ENCODE data around the gene TRPT1. TPM values are rescaled to one million over a fixed set of nuclear protein-coding genes. Genes with fewer than 3 reads are reported as not detected.

Gene TRPT1
- total and polyA plus RNA-seq, 2 donors from 2014 or later, result 39.2 to 103 TPM

DNA sequence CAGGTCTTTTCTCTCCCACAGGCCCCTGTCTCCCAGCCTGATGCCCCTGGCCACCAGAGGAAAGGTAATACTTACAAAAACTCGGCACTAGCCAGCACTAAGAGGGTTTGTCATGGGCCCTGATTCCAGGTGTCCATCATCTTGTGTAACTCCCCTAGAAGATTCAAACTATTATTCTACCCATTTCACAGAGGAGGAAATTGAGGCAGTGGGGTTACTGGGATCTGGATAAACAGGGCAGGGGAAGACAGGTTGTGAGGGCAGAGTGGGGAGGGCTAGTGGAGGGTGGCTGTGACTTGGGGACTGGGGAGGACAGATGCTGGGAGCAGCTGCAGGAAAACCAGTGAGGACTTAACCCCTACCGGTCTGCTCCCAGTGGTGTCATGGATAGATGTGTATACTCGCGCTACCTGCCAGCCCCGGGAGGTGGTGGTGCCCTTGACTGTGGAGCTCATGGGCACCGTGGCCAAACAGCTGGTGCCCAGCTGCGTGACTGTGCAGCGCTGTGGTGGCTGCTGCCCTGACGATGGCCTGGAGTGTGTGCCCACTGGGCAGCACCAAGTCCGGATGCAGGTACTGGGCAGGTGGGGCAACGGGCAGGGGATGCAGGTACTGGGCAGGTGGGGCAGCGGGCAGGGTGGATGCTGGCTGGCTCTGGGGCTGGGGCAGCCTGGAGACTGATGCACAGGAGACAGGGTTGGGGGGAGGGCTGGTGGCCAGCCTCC, 9.6 kb upstream of the TRPT1 start:
- TF ChIP-seq, protein P1, sequence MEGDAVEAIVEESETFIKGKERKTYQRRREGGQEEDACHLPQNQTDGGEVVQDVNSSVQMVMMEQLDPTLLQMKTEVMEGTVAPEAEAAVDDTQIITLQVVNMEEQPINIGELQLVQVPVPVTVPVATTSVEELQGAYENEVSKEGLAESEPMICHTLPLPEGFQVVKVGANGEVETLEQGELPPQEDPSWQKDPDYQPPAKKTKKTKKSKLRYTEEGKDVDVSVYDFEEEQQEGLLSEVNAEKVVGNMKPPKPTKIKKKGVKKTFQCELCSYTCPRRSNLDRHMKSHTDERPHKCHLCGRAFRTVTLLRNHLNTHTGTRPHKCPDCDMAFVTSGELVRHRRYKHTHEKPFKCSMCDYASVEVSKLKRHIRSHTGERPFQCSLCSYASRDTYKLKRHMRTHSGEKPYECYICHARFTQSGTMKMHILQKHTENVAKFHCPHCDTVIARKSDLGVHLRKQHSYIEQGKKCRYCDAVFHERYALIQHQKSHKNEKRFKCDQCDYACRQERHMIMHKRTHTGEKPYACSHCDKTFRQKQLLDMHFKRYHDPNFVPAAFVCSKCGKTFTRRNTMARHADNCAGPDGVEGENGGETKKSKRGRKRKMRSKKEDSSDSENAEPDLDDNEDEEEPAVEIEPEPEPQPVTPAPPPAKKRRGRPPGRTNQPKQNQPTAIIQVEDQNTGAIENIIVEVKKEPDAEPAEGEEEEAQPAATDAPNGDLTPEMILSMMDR (IDR thresholded peaks at IDR 0.05; ENCODE audit: borderline replicate concordance, extremely low read depth, insufficient read depth), result no peak
- H3K4me1 ChIP-seq (ENCODE audit: control insufficient read depth in 2 of 3, insufficient read depth in 2 of 3, low read depth in 1 of 3, low read length in 3 of 3), result peaks cover 0 to 40% (median 33%) of the 10 kb centered on the region in 3 donors
- H3K36me3 ChIP-seq (ENCODE audit: control insufficient read depth in 2 of 3, insufficient read depth in 3 of 3, low read length in 3 of 3), result peaks cover 0 to 9% (median 8%) of the 10 kb centered on the region in 3 donors
- H3K4me3 ChIP-seq (ENCODE audit: low read length in 3 of 3), result peak overlapping the region; percentile 37 to 70 (median 44)
- FAIRE-seq (no peak), DNase-seq (peak in 1 of 5 donors; percentile 85)
- no peaks in the 10 kb centered on the region for H3K9me3 ChIP-seq (ENCODE audit: control insufficient read depth in 2 of 3, insufficient read depth in 1 of 3, low read length in 3 of 3)
- H3K27me3 ChIP-seq (ENCODE audit: control insufficient read depth, insufficient read depth, low read length), result no peaks in the 10 kb centered on the region
- intact Hi-C loops (cut with DNase I), result no loop called here
- peak overlapping the region in 2 of 3 donors; percentile 4 to 30 for H3K9ac ChIP-seq (ENCODE audit: low read length in 3 of 3)
- peak overlapping the region in 1 of 2 donors; percentile 86 for H3K27ac ChIP-seq (ENCODE audit: low read depth in 2 of 2, low read length in 2 of 2)

DNA sequence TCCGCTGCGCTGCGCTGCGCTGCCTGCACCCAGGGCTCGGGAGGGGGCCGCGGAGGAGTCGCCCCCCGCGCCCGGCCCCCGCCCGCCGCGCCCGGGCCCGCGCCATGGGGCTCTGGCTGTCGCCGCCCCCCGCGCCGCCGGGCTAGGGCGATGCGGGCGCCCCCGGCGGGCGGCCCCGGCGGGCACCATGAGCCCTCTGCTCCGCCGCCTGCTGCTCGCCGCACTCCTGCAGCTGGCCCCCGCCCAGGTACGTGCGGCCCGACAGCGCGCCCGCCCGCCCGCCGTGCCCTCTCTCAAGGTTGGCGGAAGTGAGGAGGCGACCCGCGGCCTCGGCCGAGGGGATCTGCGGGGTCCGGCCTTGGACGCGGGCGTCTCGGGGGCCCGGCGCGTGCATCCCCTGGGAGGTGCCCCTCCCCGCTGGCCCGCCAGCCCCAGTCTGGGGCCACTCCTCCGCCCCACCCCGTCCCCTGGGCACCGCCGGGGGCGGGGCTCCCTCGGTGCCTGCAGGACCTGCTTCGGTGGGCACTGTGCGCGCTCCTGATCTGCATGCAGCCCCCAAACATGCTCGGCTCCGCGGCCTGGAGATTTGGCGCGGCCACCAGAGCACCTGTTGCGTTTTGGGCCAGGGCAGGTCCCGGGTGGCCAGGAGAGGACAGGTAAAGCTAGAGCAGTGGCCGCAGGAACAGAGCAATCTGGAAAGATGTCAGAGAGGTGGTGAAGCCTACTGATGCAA, 8.8 kb upstream of the TRPT1 start:
- H3K9ac ChIP-seq (ENCODE audit: low read length in 3 of 3), result peak overlapping the region in 2 of 3 donors; percentile 4 to 30
- TF ChIP-seq, protein P1 (IDR thresholded peaks at IDR 0.05; ENCODE audit: borderline replicate concordance, extremely low read depth, insufficient read depth), result no peak
- DNase-seq, result peak in 4 of 5 donors; percentile 66 to 84 (median 74)
- intact Hi-C loops (cut with DNase I), result no loop called here
- H3K27me3 ChIP-seq (ENCODE audit: control insufficient read depth, insufficient read depth, low read length), result no peaks in the 10 kb centered on the region
- H3K4me3 ChIP-seq (ENCODE audit: low read length in 3 of 3), result peak overlapping the region; percentile 37 to 70 (median 44)
- peaks cover 0 to 9% (median 8%) of the 10 kb centered on the region in 3 donors for H3K36me3 ChIP-seq (ENCODE audit: control insufficient read depth in 2 of 3, insufficient read depth in 3 of 3, low read length in 3 of 3)
- H3K27ac ChIP-seq (ENCODE audit: low read depth in 2 of 2, low read length in 2 of 2), result peak overlapping the region; percentile 86
- H3K9me3 ChIP-seq (ENCODE audit: control insufficient read depth in 2 of 3, insufficient read depth in 1 of 3, low read length in 3 of 3), result no peaks in the 10 kb centered on the region
- peaks cover 0 to 32% (median 25%) of the 10 kb centered on the region in 3 donors for H3K4me1 ChIP-seq (ENCODE audit: control insufficient read depth in 2 of 3, insufficient read depth in 2 of 3, low read depth in 1 of 3, low read length in 3 of 3)
- no peak for FAIRE-seq

DNA sequence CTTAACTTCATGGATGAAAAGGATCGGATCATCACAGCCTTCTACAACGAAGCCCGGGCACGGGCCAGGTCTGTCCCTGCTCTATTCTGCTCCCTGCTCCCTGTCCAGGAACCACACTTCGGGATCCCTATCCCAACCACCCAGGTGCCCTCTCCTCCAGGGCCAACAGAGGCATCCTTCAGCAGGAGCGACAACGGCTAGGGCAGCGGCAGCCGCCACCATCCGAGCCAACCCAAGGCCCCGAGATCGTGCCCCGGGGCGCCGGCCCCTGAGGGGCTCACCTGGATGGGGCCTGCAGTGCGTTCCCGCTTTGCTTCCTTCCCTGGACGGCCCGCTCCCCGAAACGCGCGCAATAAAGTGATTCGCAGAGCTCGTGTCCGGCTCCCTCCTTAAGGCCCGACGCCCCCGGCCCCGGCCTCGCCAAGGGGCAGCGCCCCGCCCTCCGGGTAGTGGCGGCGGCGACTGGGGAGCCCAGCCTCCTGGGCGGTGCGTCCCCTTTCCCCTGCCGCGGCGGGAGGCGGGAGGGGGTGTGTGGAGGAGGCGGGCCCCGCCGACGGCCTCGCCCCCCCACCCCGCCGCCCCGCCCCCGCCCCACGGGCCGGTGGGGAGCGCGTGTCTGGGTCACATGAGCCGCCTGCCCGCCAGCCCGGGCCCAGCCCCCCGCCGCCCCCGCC, 8.1 kb upstream of the TRPT1 start, which contains the start of gene VEGFB:
TSS of gene VEGFB (plus strand) at position 672 of the 674 bp plus-strand sequence. CDS start 250 bp downstream, outside the sequence.
- no peaks in the 10 kb centered on the region for H3K27me3 ChIP-seq (ENCODE audit: control insufficient read depth, insufficient read depth, low read length)
- peak within 1 kb of the TSS; percentile 56 to 70 (median 62) for H3K4me3 ChIP-seq (ENCODE audit: low read length in 3 of 3)
- peaks cover 0 to 35% (median 31%) of the 10 kb centered on the region in 3 donors for H3K4me1 ChIP-seq (ENCODE audit: control insufficient read depth in 2 of 3, insufficient read depth in 2 of 3, low read depth in 1 of 3, low read length in 3 of 3)
- peak within 1 kb of the TSS; percentile 86 for H3K27ac ChIP-seq (ENCODE audit: low read depth in 2 of 2, low read length in 2 of 2)
- peaks cover 0 to 9% (median 8%) of the 10 kb centered on the region in 3 donors for H3K36me3 ChIP-seq (ENCODE audit: control insufficient read depth in 2 of 3, insufficient read depth in 3 of 3, low read length in 3 of 3)
- H3K9ac ChIP-seq (ENCODE audit: low read length in 3 of 3), result peak within 1 kb of the TSS; percentile 10 to 81 (median 71)
- DNase-seq (peak; percentile 67 to 92 (median 84)), FAIRE-seq (no peak)
- TF ChIP-seq, protein P1 (IDR thresholded peaks at IDR 0.05; ENCODE audit: borderline replicate concordance, extremely low read depth, insufficient read depth), result no peak
- H3K9me3 ChIP-seq (ENCODE audit: control insufficient read depth in 2 of 3, insufficient read depth in 1 of 3, low read length in 3 of 3), result no peaks in the 10 kb centered on the region
- intact Hi-C loops (cut with DNase I), result no loop called here
